Colonic mucosa (tissue), 4 donors: ENCODE data around the gene LRMDA. TPM values are rescaled to one million over a fixed set of nuclear protein-coding genes. Genes with fewer than 3 reads are reported as not detected.

ENCODE experiments used
- DNase-seq: peaks from one replicate; pipeline ENCODE4 v3.0.0-alpha.2; 2020
- H3K27ac ChIP-seq: fragments of 200-600 bp; one replicate; pipeline ENCODE4 v1.8.0; 2021
- H3K27me3 ChIP-seq: fragments of 200-600 bp; one replicate; pipeline ENCODE4 v1.8.0; 2021
- H3K36me3 ChIP-seq: fragments of 200-600 bp; one replicate; pipeline ENCODE4 v1.8.0; 2021
- H3K4me1 ChIP-seq: fragments of 200-600 bp; one replicate; pipeline ENCODE4 v1.8.0; 2021; ENCODE audit warnings: mild to moderate bottlenecking
- H3K4me3 ChIP-seq: fragments of 200-600 bp; one replicate; pipeline ENCODE4 v1.8.0; 2021
- H3K9ac ChIP-seq, 2 donors: one replicate each; pipeline ENCODE4 v1.7.0; 2013; ENCODE audit warnings: control low read depth in 2 of 2, low read depth in 2 of 2, low read length in 2 of 2
- H3K9me3 ChIP-seq: fragments of 200-600 bp; one replicate; pipeline ENCODE4 v1.8.0; 2021
- intact Hi-C: fragments of 100-400 bp; cut with DNase I; formaldehyde crosslinking; loops from one replicate; pipeline ENCODE4 v1.14.1; 2022
- total RNA-seq, 2 donors: library from RNA; stranded (reverse); fragmentation: NEBNext Ultra II Directional in 1 of 2; extraction: Animal tissue kit (Norgen Biotek cat#: 25700) in 1 of 2; gene quantifications; one replicate each; pipeline ENCODE4 v1.2.1, GENCODE V29; 2021
- TF ChIP-seq, protein P1 (sequence below): fragments of 200-600 bp; IDR thresholded peaks from one replicate; pipeline ENCODE4 v1.8.0; 2022; ENCODE audit warnings: antibody characterized with exemption, mild to moderate bottlenecking
- donor health status: healthy.
- donor health status: DM: no; HTN: no; CAD: no.
- donor health status: DM: no; HTN: no; CAD: no.

LRMDA gene
- total RNA-seq, 2 donors from 2014 or later: 2.5 to 5.2 TPM

DNA sequence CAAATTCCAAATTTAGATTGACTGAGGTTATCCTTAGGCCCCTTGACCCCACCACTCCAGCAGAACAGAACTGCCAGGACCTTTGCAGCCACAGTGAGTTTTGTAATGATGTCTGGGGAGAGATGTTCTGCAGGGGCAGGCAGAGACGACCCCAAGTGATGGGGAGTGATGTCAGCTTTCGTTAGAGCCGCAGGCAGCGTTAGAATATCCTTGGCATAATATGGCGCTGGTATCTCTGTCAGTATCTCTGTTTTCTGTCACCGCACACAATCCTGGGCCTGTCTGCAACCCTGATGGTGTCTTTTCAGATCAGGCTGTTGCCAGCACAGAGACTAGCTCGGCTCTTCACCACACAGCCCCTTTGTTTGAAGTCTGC, 1122.6 kb downstream of the LRMDA start:
- TF ChIP-seq, protein P1, sequence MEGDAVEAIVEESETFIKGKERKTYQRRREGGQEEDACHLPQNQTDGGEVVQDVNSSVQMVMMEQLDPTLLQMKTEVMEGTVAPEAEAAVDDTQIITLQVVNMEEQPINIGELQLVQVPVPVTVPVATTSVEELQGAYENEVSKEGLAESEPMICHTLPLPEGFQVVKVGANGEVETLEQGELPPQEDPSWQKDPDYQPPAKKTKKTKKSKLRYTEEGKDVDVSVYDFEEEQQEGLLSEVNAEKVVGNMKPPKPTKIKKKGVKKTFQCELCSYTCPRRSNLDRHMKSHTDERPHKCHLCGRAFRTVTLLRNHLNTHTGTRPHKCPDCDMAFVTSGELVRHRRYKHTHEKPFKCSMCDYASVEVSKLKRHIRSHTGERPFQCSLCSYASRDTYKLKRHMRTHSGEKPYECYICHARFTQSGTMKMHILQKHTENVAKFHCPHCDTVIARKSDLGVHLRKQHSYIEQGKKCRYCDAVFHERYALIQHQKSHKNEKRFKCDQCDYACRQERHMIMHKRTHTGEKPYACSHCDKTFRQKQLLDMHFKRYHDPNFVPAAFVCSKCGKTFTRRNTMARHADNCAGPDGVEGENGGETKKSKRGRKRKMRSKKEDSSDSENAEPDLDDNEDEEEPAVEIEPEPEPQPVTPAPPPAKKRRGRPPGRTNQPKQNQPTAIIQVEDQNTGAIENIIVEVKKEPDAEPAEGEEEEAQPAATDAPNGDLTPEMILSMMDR: no peak
- no peak for DNase-seq
- intact Hi-C loops: no loop called here
- H3K27me3 ChIP-seq: no peaks in the 10 kb centered on the region
- H3K4me1 ChIP-seq: no peaks in the 10 kb centered on the region
- H3K9me3 ChIP-seq: no peaks in the 10 kb centered on the region
- H3K9ac ChIP-seq: no peak overlapping the region
- H3K27ac ChIP-seq: no peak overlapping the region
- H3K4me3 ChIP-seq: no peak overlapping the region
- H3K36me3 ChIP-seq: no peaks in the 10 kb centered on the region

DNA sequence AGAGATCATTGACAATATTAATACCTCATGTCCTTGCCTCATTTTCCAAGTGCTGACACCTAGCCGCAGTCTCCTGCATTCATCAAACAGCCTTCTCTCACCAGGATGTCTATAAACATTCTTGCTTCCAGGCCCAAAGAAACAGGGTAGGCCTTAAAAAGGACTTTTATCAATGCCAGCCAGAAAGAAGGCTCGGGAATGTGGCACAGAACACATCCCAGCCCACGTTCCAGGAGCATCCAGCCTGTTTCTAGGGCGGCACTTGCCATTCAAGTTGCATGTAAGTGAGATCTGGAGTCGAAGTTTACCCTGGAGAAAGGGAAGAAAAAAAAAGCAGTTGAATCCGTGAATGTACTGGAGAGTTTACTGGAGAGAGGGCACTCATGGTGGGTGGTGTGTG, 1123.1 kb downstream of the LRMDA start:
- H3K9ac ChIP-seq: no peak overlapping the region
- DNase-seq: no peak
- H3K27me3 ChIP-seq: no peaks in the 10 kb centered on the region
- no peaks in the 10 kb centered on the region for H3K36me3 ChIP-seq
- intact Hi-C loops: no loop called here
- H3K4me3 ChIP-seq: no peak overlapping the region
- TF ChIP-seq, protein P1: no peak
- H3K4me1 ChIP-seq: no peaks in the 10 kb centered on the region
- H3K27ac ChIP-seq: no peak overlapping the region
- H3K9me3 ChIP-seq: no peaks in the 10 kb centered on the region

DNA sequence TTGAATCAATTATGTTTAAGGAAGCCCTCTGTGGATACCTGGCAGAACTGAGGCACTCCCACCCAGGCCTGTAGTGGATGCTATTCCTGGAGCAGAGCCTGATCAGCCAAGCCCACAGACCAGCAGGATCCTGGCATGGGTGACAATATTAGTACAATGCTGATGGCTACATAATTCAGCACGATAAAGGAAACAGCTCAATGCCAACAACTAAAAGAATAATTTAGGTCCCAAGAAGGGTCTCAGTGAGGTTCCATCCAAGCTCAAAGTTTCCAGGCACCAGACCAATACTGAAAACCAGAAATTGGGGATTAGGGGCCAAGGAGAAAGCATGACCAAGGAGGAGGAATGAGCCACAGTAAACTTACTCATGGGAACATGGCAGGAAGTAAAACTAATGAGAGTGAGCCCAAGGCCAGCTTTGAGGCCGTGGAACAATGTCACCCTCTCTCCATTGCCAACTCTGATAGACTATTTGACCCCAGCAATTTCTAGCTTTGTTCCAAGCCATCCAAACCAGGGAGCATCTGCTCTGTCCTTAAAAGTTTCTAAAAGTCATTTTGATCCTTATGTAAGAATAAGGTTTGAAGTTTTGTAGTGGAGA, 1123.7 kb downstream of the LRMDA start:
- TF ChIP-seq, protein P1: no peak
- Histone ChIP-seq H3K9me3 (no peaks in the 10 kb centered on the region), H3K4me3 (no peak overlapping the region), H3K36me3 (no peaks in the 10 kb centered on the region), H3K4me1 (no peaks in the 10 kb centered on the region), H3K27me3 (no peaks in the 10 kb centered on the region), H3K9ac (no peak overlapping the region), H3K27ac (no peak overlapping the region)
- intact Hi-C loops: no loop called here
- DNase-seq: no peak

DNA sequence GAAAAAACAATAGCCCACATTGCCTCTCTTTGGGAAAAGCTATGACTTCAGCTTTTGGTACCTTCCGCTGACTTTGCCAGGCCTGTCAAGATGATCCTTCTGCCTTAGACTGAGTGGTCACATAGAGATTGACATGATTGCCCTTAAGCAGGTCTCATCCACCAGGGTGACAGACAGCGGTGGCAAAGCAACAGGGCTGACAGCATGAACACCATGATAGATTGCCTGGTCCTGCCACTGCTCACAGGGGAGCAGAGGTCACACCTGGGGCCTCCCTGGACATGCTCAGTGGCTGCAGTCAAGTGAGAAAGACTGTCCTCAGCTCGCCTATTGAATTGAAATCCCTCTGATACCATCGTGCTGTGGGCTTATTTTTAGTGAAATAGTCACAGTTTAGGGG, 1125.9 kb downstream of the LRMDA start:
- DNase-seq: no peak
- no peaks in the 10 kb centered on the region for H3K4me1 ChIP-seq
- H3K27me3 ChIP-seq: no peaks in the 10 kb centered on the region
- no peak overlapping the region for H3K27ac ChIP-seq
- TF ChIP-seq, protein P1: no peak
- no peaks in the 10 kb centered on the region for H3K9me3 ChIP-seq
- no peak overlapping the region for H3K9ac ChIP-seq
- intact Hi-C loops: no loop called here
- no peaks in the 10 kb centered on the region for H3K36me3 ChIP-seq
- H3K4me3 ChIP-seq: no peak overlapping the region

DNA sequence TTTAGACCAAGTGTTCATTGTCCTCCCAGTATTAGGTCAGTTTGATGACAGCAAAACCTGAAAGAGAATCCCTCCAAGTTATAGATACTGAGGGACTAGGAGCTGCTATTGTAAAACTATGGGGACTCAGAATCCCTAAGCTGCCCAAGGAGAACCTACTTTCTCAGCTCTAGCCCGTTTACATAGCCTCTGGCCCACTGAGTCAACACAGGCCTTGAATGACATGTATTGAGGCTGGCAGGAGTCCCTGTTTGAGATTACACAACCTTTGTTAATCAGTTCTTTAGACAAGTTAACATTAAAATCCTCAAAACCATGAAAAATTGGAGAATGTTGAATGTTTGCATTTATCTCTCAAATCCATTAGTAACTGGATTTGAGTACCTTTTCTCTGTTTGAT, 1127.2 kb downstream of the LRMDA start:
- Histone ChIP-seq H3K4me3 (no peak overlapping the region), H3K27ac (no peak overlapping the region), H3K27me3 (no peaks in the 10 kb centered on the region), H3K9me3 (no peaks in the 10 kb centered on the region), H3K9ac (no peak overlapping the region), H3K36me3 (no peaks in the 10 kb centered on the region), H3K4me1 (no peaks in the 10 kb centered on the region)
- intact Hi-C loops: no loop called here
- peak; percentile 51 for DNase-seq
- TF ChIP-seq, protein P1: no peak
